Breast epithelium (tissue), 3 donors: Measurements from ENCODE around the gene THSD4.

Source experiments
- POLR2A ChIP-seq: fragments of 450-650 bp; IDR thresholded peaks from one replicate; pipeline ENCODE4 v1.6.1; 2016; ENCODE audit warnings: antibody characterized with exemption, mild to moderate bottlenecking, moderate library complexity
- TF ChIP-seq, protein P1 (sequence below), 3 donors: fragments of 450-650 bp; IDR thresholded peaks; one replicate each; pipeline ENCODE4 v1.5.1; 2016 to 2017; ENCODE audit warnings: antibody characterized with exemption in 3 of 3, mild to moderate bottlenecking in 3 of 3, moderate library complexity in 3 of 3

DNA sequence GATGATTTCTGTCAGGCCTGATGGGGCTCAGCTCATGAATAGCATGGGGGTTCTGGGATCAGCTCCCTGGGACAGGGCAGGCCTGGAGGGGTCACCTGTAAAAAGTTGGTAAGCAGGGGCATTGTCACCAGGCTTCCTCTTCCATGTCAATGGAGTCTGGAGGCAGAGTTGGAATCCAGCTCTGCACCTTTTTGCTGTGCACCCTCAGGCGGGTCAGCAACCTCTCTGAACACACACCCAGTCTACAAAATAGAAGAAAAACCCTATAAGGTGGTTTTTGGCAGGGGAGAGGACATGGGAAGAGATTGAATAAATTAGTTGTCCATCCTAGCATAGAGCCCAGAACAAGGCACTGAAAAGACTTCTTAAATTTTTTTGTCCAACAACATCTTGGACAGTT, 617.9 kb downstream of the THSD4 start:
- no peak for TF ChIP-seq POLR2A
- TF ChIP-seq, protein P1, sequence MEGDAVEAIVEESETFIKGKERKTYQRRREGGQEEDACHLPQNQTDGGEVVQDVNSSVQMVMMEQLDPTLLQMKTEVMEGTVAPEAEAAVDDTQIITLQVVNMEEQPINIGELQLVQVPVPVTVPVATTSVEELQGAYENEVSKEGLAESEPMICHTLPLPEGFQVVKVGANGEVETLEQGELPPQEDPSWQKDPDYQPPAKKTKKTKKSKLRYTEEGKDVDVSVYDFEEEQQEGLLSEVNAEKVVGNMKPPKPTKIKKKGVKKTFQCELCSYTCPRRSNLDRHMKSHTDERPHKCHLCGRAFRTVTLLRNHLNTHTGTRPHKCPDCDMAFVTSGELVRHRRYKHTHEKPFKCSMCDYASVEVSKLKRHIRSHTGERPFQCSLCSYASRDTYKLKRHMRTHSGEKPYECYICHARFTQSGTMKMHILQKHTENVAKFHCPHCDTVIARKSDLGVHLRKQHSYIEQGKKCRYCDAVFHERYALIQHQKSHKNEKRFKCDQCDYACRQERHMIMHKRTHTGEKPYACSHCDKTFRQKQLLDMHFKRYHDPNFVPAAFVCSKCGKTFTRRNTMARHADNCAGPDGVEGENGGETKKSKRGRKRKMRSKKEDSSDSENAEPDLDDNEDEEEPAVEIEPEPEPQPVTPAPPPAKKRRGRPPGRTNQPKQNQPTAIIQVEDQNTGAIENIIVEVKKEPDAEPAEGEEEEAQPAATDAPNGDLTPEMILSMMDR (IDR thresholded peaks at IDR 0.05) = no peak
